ENCODE results near the gene NHS. TPM values are rescaled to one million over a fixed set of nuclear protein-coding genes. Genes with fewer than 3 reads are reported as not detected.

NHS gene
- total and polyA plus RNA-seq, 7 donors: 0.04 to 1.3 (median 0.22) TPM

GRCh38 chrX:17656556-17656955 is 281.6 kb downstream of the NHS start:
- Histone ChIP-seq H3K9me3 (no peaks in the 10 kb centered on the region), H3K4me3 (no peak overlapping the region), H3K27me3 (ENCODE audit: insufficient read depth in 3 of 3, low read length in 2 of 3) (peaks cover 0 to 20% (median 0%) of the 10 kb centered on the region in 3 donors), H3K4me1 (no peaks in the 10 kb centered on the region), H3K27ac (no peak overlapping the region), H3K36me3 (ENCODE audit: insufficient read depth in 1 of 2, low read depth in 1 of 2) (no peaks in the 10 kb centered on the region)
- ATAC-seq: no peak
- DNase-seq: no peak
- no peak for TF ChIP-seq CTCF (IDR thresholded peaks at IDR 0.05)
- WGBS, 3 donors: 22 to 34% (median 24%) methylated on average over 12 to 16 of the region's 16 CpGs
- intact Hi-C loops (cut with DNase I): no loop called here

DNA sequence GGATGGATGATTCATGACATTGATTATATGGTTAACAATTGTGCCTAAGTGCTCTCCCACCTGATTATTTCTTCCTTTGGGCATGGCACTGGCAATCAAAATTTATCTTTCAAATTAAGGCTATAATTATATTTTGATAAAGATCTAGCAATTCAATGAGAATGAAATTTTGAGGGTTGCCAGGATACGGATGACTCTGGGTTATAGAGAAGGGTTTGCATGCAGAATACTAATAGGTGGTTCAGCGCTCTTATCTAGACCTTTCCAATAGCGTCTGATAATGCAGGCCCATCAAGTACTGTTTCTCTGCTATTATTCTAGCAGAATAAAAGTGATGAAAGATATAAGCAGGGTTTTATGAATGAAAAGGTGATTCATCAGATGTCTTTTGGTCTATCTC is 287.4 kb downstream of the NHS start:
- Histone ChIP-seq H3K9me3 (no peaks in the 10 kb centered on the region), H3K27ac (no peak overlapping the region), H3K4me3 (no peak overlapping the region), H3K4me1 (no peaks in the 10 kb centered on the region), H3K27me3 (ENCODE audit: insufficient read depth in 3 of 3, low read length in 2 of 3) (peaks cover 0 to 13% (median 0%) of the 10 kb centered on the region in 3 donors), H3K36me3 (ENCODE audit: insufficient read depth in 1 of 2, low read depth in 1 of 2) (no peaks in the 10 kb centered on the region)
- no peak for ATAC-seq
- intact Hi-C loops (cut with DNase I): no loop called here
- DNase-seq: no peak
- TF ChIP-seq CTCF (IDR thresholded peaks at IDR 0.05): no peak
- 91 to 98% (median 94%) methylated on average over 3 of the region's 3 CpGs for WGBS, 3 donors

DNA sequence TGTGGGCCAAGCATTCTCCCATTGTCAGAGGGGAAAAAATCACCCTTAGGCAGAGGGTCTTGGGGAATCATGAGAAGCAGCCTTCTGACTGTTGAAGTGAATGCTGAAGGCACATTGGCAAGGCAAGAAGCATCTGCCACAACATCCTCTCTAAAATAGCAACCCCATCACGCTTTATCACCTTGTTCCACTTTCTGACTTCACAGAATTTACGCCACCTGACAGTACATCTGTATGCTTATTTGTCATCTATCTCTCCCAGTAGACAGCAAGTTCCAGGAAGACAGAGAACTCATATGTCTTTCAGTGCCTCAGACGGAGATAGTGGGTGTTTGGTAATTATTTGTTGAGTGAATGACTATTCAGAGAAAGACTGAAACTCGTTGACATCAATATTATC is 293.9 kb downstream of the NHS start:
- no peak for ATAC-seq
- no peaks in the 10 kb centered on the region for H3K4me1 ChIP-seq
- TF ChIP-seq CTCF (IDR thresholded peaks at IDR 0.05): no peak
- no peaks in the 10 kb centered on the region for H3K9me3 ChIP-seq
- H3K27me3 ChIP-seq (ENCODE audit: insufficient read depth in 3 of 3, low read length in 2 of 3): peaks cover 0 to 3% (median 0%) of the 10 kb centered on the region in 3 donors
- H3K27ac ChIP-seq: no peak overlapping the region
- 58 to 89% (median 83%) methylated on average over 4 of the region's 4 CpGs for WGBS, 3 donors
- H3K36me3 ChIP-seq (ENCODE audit: insufficient read depth in 1 of 2, low read depth in 1 of 2): no peaks in the 10 kb centered on the region
- no peak overlapping the region for H3K4me3 ChIP-seq
- DNase-seq: no peak
- intact Hi-C loops (cut with DNase I): no loop called here

GRCh38 chrX:17669458-17669857 is 294.5 kb downstream of the NHS start:
- H3K4me3 ChIP-seq: no peak overlapping the region
- ATAC-seq (no peak), DNase-seq (no peak)
- H3K27ac ChIP-seq: no peak overlapping the region
- H3K9me3 ChIP-seq: no peaks in the 10 kb centered on the region
- WGBS, 3 donors: 36 to 53% (median 51%) methylated on average over 2 of the region's 2 CpGs
- intact Hi-C loops (cut with DNase I): no loop called here
- peaks cover 0 to 3% (median 0%) of the 10 kb centered on the region in 3 donors for H3K27me3 ChIP-seq (ENCODE audit: insufficient read depth in 3 of 3, low read length in 2 of 3)
- no peak for TF ChIP-seq CTCF (IDR thresholded peaks at IDR 0.05)
- H3K36me3 ChIP-seq (ENCODE audit: insufficient read depth in 1 of 2, low read depth in 1 of 2): no peaks in the 10 kb centered on the region
- H3K4me1 ChIP-seq: no peaks in the 10 kb centered on the region

DNA sequence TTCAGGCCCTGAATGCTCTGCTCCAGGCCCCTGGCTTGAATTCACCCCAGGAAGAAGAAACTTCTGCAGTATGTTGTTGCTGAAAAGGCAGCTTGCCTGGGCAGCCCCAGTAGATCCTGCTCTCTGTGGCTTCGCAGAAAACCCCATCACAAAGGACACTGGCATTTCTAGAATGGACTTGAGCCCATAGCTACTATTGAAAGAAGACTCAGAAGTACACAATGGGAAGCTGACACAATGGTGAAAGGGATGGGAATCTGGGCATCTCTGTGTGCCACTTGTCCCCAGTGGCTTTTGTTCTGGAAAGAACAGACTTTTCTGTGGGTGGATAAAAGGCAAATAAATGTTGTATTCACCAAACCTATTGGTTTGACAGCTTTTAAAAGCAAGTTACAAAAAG is 294.9 kb downstream of the NHS start:
- intact Hi-C loops (cut with DNase I): no loop called here
- DNase-seq (no peak), ATAC-seq (no peak)
- no peaks in the 10 kb centered on the region for H3K9me3 ChIP-seq
- no peak overlapping the region for H3K4me3 ChIP-seq
- no peak overlapping the region for H3K27ac ChIP-seq
- no peak for TF ChIP-seq CTCF (IDR thresholded peaks at IDR 0.05)
- WGBS, 3 donors: 78 to 100% (median 83%) methylated on average over 1 of the region's 1 CpG
- H3K36me3 ChIP-seq (ENCODE audit: insufficient read depth in 1 of 2, low read depth in 1 of 2): no peaks in the 10 kb centered on the region
- H3K4me1 ChIP-seq: no peaks in the 10 kb centered on the region
- peaks cover 0 to 3% (median 0%) of the 10 kb centered on the region in 3 donors for H3K27me3 ChIP-seq (ENCODE audit: insufficient read depth in 3 of 3, low read length in 2 of 3)

Data from psoas muscle (tissue), 8 donors.